HEK293 (cell line): ENCODE data around the gene MMP24OS.
A peak's percentile ranks its signal among the peaks of the same experiment; 100 is the strongest.

Experiments
- PRDM6 ChIP-seq: fragments of 450-650 bp; formaldehyde crosslinking; IDR thresholded peaks from 2 replicates; pipeline ENCODE4 v1.5.1; 2017; ENCODE audit warnings: missing biosample characterization, missing genetic modification characterization
- ZNF558 ChIP-seq: fragments of 450-650 bp; formaldehyde crosslinking; IDR thresholded peaks from 2 replicates; pipeline ENCODE4 v1.5.1; 2016; ENCODE audit warnings: missing biosample characterization, missing genetic modification characterization
- ZNF596 ChIP-seq: fragments of 450-650 bp; IDR thresholded peaks from 2 replicates; pipeline ENCODE4 v1.5.0; 2018; ENCODE audit warnings: missing biosample characterization, mild to moderate bottlenecking, missing genetic modification characterization, moderate library complexity
- TF ChIP-seq, protein P1 (sequence below): fragments of 450-650 bp; formaldehyde crosslinking; IDR thresholded peaks from 2 replicates; pipeline ENCODE4 v1.5.1; 2016; ENCODE audit warnings: missing biosample characterization, missing genetic modification characterization
- TF ChIP-seq, protein P2 (sequence below): fragments of 450-650 bp; formaldehyde crosslinking; IDR thresholded peaks from 2 replicates; pipeline ENCODE4 v1.5.1; 2016; ENCODE audit warnings: missing biosample characterization, missing genetic modification characterization, borderline replicate concordance
- TF ChIP-seq, protein P3 (sequence below): fragments of 450-650 bp; formaldehyde crosslinking; IDR thresholded peaks from 2 replicates; pipeline ENCODE4 v1.5.1; 2016; ENCODE audit warnings: missing biosample characterization, missing genetic modification characterization

DNA sequence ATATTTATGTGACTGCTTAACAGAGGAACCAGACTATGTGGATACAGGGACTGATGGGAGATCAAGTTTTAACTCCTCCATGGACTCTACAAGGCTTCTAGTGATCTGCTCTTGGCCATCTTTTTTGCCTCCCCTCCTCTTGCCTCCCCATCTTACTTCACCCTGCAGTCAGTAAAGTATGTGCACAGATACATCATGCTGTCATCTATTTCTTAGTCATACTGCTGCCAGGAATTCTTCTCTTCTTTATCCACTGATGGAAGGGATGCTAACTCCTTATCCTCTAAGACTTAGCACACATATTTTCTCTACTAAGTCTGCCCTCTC lies 41.9 kb upstream of the MMP24OS start:
- TF ChIP-seq, protein P1, sequence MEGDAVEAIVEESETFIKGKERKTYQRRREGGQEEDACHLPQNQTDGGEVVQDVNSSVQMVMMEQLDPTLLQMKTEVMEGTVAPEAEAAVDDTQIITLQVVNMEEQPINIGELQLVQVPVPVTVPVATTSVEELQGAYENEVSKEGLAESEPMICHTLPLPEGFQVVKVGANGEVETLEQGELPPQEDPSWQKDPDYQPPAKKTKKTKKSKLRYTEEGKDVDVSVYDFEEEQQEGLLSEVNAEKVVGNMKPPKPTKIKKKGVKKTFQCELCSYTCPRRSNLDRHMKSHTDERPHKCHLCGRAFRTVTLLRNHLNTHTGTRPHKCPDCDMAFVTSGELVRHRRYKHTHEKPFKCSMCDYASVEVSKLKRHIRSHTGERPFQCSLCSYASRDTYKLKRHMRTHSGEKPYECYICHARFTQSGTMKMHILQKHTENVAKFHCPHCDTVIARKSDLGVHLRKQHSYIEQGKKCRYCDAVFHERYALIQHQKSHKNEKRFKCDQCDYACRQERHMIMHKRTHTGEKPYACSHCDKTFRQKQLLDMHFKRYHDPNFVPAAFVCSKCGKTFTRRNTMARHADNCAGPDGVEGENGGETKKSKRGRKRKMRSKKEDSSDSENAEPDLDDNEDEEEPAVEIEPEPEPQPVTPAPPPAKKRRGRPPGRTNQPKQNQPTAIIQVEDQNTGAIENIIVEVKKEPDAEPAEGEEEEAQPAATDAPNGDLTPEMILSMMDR (tag by site-specific recombination): no peak
- TF ChIP-seq, protein P2, sequence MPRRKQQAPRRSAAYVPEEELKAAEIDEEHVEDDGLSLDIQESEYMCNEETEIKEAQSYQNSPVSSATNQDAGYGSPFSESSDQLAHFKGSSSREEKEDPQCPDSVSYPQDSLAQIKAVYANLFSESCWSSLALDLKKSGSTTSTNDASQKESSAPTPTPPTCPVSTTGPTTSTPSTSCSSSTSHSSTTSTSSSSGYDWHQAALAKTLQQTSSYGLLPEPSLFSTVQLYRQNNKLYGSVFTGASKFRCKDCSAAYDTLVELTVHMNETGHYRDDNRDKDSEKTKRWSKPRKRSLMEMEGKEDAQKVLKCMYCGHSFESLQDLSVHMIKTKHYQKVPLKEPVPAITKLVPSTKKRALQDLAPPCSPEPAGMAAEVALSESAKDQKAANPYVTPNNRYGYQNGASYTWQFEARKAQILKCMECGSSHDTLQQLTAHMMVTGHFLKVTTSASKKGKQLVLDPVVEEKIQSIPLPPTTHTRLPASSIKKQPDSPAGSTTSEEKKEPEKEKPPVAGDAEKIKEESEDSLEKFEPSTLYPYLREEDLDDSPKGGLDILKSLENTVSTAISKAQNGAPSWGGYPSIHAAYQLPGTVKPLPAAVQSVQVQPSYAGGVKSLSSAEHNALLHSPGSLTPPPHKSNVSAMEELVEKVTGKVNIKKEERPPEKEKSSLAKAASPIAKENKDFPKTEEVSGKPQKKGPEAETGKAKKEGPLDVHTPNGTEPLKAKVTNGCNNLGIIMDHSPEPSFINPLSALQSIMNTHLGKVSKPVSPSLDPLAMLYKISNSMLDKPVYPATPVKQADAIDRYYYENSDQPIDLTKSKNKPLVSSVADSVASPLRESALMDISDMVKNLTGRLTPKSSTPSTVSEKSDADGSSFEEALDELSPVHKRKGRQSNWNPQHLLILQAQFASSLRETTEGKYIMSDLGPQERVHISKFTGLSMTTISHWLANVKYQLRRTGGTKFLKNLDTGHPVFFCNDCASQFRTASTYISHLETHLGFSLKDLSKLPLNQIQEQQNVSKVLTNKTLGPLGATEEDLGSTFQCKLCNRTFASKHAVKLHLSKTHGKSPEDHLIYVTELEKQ (tag by site-specific recombination): peak; percentile 63
- no peak for TF ChIP-seq PRDM6
- TF ChIP-seq, protein P3, sequence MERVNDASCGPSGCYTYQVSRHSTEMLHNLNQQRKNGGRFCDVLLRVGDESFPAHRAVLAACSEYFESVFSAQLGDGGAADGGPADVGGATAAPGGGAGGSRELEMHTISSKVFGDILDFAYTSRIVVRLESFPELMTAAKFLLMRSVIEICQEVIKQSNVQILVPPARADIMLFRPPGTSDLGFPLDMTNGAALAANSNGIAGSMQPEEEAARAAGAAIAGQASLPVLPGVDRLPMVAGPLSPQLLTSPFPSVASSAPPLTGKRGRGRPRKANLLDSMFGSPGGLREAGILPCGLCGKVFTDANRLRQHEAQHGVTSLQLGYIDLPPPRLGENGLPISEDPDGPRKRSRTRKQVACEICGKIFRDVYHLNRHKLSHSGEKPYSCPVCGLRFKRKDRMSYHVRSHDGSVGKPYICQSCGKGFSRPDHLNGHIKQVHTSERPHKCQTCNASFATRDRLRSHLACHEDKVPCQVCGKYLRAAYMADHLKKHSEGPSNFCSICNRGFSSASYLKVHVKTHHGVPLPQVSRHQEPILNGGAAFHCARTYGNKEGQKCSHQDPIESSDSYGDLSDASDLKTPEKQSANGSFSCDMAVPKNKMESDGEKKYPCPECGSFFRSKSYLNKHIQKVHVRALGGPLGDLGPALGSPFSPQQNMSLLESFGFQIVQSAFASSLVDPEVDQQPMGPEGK: peak; percentile 18
- no peak for TF ChIP-seq ZNF596
- no peak for TF ChIP-seq ZNF558 (tag by site-specific recombination)
